ENCODE measurements around the gene XRN1. TPM values are rescaled to one million over a fixed set of nuclear protein-coding genes. Genes with fewer than 3 reads are reported as not detected.

The XRN1 gene
- total and polyA plus RNA-seq, 2 of the 8 experiments (the other 6 are each of a cell fraction or from before 2014, with no cell fraction given) = 1.9 to 17.2 TPM

- TF ChIP-seq NANOG (IDR thresholded peaks at IDR 0.05; ENCODE audit: insufficient read depth, low read depth, low read length, poor library complexity, severe bottlenecking) (no peak), NRF1 (IDR thresholded peaks at IDR 0.05; ENCODE audit: low read depth, low read length) (no peak), ZNF274 (IDR thresholded peaks at IDR 0.05; ENCODE audit: borderline replicate concordance, extremely low read depth, low read length) (no peak), SP2 (IDR thresholded peaks at IDR 0.05; ENCODE audit: low read length) (no peak), CREB1 (IDR thresholded peaks at IDR 0.05) (no peak), TAF7 (optimal IDR thresholded peaks at IDR 0.05; ENCODE audit: borderline replicate concordance, low read depth, low read length) (no peak), KDM1A (IDR thresholded peaks at IDR 0.05; ENCODE audit: borderline replicate concordance, low read length) (no peak), POLR2AphosphoS5 (IDR thresholded peaks at IDR 0.05; ENCODE audit: low read depth, low read length) (no peak)
Measured at GRCh38 chr3:142436951-142437585, 10.8 kb downstream of the XRN1 start (continued).
